Fibroblast of lung (primary cell): ENCODE results near the gene LACRT.

Experiments
- CTCF ChIP-seq, 2 donors: IDR thresholded peaks in 1 of 2; conservative IDR thresholded peaks in 1 of 2; 1 replicate in 1 of 2; 2 replicates in 1 of 2; pipeline ENCODE4 v1.5.1; 2011 to 2012; ENCODE audit warnings: low read length in 2 of 2, control low read depth in 1 of 2, inconsistent platforms in 1 of 2, low read depth in 1 of 2, mild to moderate bottlenecking in 1 of 2
- EZH2 ChIP-seq: IDR thresholded peaks from 2 replicates; pipeline ENCODE4 v1.5.1; 2012; ENCODE audit warnings: low read length, control low read depth, mild to moderate bottlenecking; ENCODE audit errors: missing control alignments

DNA sequence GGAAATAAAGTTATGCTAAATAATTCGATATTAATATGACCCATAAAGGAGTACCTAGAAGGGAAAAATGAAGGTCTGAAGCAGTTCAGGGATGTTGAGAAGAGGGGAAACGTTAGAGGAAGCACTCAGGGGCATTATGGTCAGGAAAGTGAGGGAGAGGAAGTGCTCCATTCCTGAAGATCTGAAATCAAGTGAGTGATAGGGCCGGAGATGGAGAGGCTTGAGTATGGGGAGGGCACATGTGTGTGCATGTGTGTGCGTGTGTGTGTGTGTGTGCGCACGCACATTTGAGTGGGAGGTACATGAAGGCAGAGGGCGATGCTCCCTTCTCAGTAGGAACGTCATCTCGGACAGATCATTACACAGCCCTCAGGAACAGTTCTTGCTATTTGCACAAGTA lies 18.3 kb upstream of the LACRT start:
- TF ChIP-seq CTCF (conservative IDR thresholded peaks at IDR 0.05 in 1 of 2, IDR thresholded peaks at IDR 0.05 in 1 of 2; ENCODE audit: low read depth in 1 of 2, low read length in 2 of 2) (no peak), EZH2 (no peak)
